GM12878 (cell line): Measurements from ENCODE around the gene LMF2.

ENCODE experiments used
- CTCF ChIP-seq, 3 experiments: IDR thresholded peaks in 2 of 3; conservative IDR thresholded peaks in 1 of 3; 2 replicates each; pipeline ENCODE4 v1.5.1; 2011; ENCODE audit warnings: low read depth in 3 of 3, low read length in 3 of 3, mild to moderate bottlenecking in 3 of 3, control low read depth in 2 of 3, moderate library complexity in 2 of 3, inconsistent platforms in 1 of 3, mixed read lengths in 1 of 3; ENCODE audit not compliant: control insufficient read depth in 2 of 3, insufficient read depth in 1 of 3; ENCODE audit errors: extremely low read depth in 1 of 3
- EGR1 ChIP-seq, 2 experiments: IDR thresholded peaks; 1 replicate in 1 of 2; 2 replicates in 1 of 2; pipeline ENCODE4 v1.6.1; 2011 to 2012; ENCODE audit warnings: low read depth in 2 of 2, low read length in 2 of 2, borderline replicate concordance in 1 of 2, mild to moderate bottlenecking in 1 of 2, moderate library complexity in 1 of 2
- FOS ChIP-seq: IDR thresholded peaks from 3 replicates; pipeline ENCODE4 v1.6.1; 2011; ENCODE audit warnings: borderline replicate concordance; ENCODE audit not compliant: insufficient read length; ENCODE audit errors: extremely low read depth
- FOXK2 ChIP-seq: fragments of 450-650 bp; IDR thresholded peaks from 2 replicates; pipeline ENCODE4 v1.6.1; 2017; ENCODE audit warnings: mild to moderate bottlenecking, moderate library complexity
- KLF5 ChIP-seq: fragments of 450-650 bp; IDR thresholded peaks from 2 replicates; pipeline ENCODE4 v1.6.1; 2014; ENCODE audit warnings: mild to moderate bottlenecking; ENCODE audit not compliant: partially characterized antibody
- NR2C1 ChIP-seq: fragments of 450-650 bp; IDR thresholded peaks from 2 replicates; pipeline ENCODE4 v1.6.1; 2017; ENCODE audit warnings: antibody characterized with exemption, mild to moderate bottlenecking, moderate library complexity
- ZZZ3 ChIP-seq: IDR thresholded peaks from 2 replicates; pipeline ENCODE4 v1.6.1; 2011; ENCODE audit warnings: low read depth; ENCODE audit not compliant: control insufficient read depth, insufficient read length

- TF ChIP-seq KLF5 = no peak
- TF ChIP-seq FOXK2 = no peak
- no peak for TF ChIP-seq CTCF (IDR thresholded peaks at IDR 0.05 in 2 of 3, conservative IDR thresholded peaks at IDR 0.05 in 1 of 3; ENCODE audit: control insufficient read depth in 2 of 3, extremely low read depth in 1 of 3, insufficient read depth in 1 of 3, low read depth in 3 of 3, low read length in 3 of 3)
- TF ChIP-seq NR2C1 = no peak
- no peak for TF ChIP-seq EGR1 (IDR thresholded peaks at IDR 0.05; ENCODE audit: borderline replicate concordance in 1 of 2, low read depth in 2 of 2, low read length in 2 of 2)
- TF ChIP-seq FOS = no peak
- TF ChIP-seq ZZZ3 = no peak
Observed at GRCh38 chr22:50551160-50551752, 43.8 kb upstream of the LMF2 start.
